Common myeloid progenitor, CD34-positive (primary cell): ENCODE measurements around the gene URI1.

ENCODE experiments used
- CTCF ChIA-PET: fragments of 350-600 bp; sonication (Branson Sonifier 250); formaldehyde crosslinking; loops from one replicate; lab custom pipeline; 2021; ENCODE audit warnings: antibody characterized with exemption; lab: Charles Lee
- POLR2A ChIA-PET: fragments of 350-600 bp; sonication (Branson Sonifier 250); formaldehyde crosslinking; loops from one replicate; lab custom pipeline; 2021; ENCODE audit warnings: antibody characterized with exemption; lab: Charles Lee
- DNase-seq, 3 donors: peaks; one replicate each; pipeline versions ENCODE4 v3.0.0 to v3.0.0-alpha.2; 2013
- H3K27ac ChIP-seq, 2 experiments: 1 replicate in 1 of 2; 2 replicates in 1 of 2; pipeline ENCODE4 v1.7.0; 2013; ENCODE audit warnings: inconsistent platforms in 2 of 2, low read length in 2 of 2, mild to moderate bottlenecking in 2 of 2, low read depth in 1 of 2, moderate library complexity in 1 of 2; ENCODE audit not compliant: severe bottlenecking in 2 of 2, insufficient read depth in 1 of 2, poor library complexity in 1 of 2
- H3K27me3 ChIP-seq, 5 experiments: replicated peaks in 2 of 5; 1 replicate in 3 of 5; 2 replicates in 2 of 5; pipeline versions ENCODE4 v1.6.1 to v1.7.0; 2013; ENCODE audit warnings: low read length in 4 of 5, mild to moderate bottlenecking in 2 of 5, moderate library complexity in 2 of 5, inconsistent platforms in 1 of 5; ENCODE audit not compliant: insufficient read depth in 5 of 5, control insufficient read depth in 4 of 5
- H3K36me3 ChIP-seq, 4 experiments: 1 replicate in 2 of 4; 2 replicates in 2 of 4; pipeline versions ENCODE4 v1.6.1 to v1.7.0; 2013; ENCODE audit warnings: low read length in 3 of 4, control low read depth in 1 of 4, mild to moderate bottlenecking in 1 of 4; ENCODE audit not compliant: control insufficient read depth in 4 of 4, insufficient read depth in 4 of 4
- H3K4me1 ChIP-seq, 4 experiments: 1 replicate in 3 of 4; 2 replicates in 1 of 4; pipeline versions ENCODE4 v1.6.1 to v1.7.1; 2013; ENCODE audit warnings: low read length in 3 of 4, mild to moderate bottlenecking in 3 of 4, control low read depth in 1 of 4, inconsistent platforms in 1 of 4, moderate library complexity in 1 of 4; ENCODE audit not compliant: control insufficient read depth in 4 of 4, insufficient read depth in 4 of 4; ENCODE audit errors: control extremely low read depth in 1 of 4
- H3K4me3 ChIP-seq, 7 experiments: 1 replicate in 4 of 7; 2 replicates in 3 of 7; pipeline versions ENCODE4 v1.5.1 to v1.7.0; 2013; ENCODE audit warnings: mild to moderate bottlenecking in 7 of 7, low read length in 6 of 7, moderate library complexity in 6 of 7, inconsistent platforms in 2 of 7, low read depth in 2 of 7, control low read depth in 1 of 7; ENCODE audit not compliant: insufficient read depth in 4 of 7, control insufficient read depth in 1 of 7; ENCODE audit errors: extremely low read depth in 1 of 7
- H3K9me3 ChIP-seq, 5 experiments: 1 replicate in 4 of 5; 2 replicates in 1 of 5; pipeline versions ENCODE4 v1.6.1 to v1.7.1; 2013; ENCODE audit warnings: low read length in 4 of 5, mild to moderate bottlenecking in 2 of 5, inconsistent platforms in 1 of 5, low read depth in 1 of 5, moderate library complexity in 1 of 5; ENCODE audit not compliant: control insufficient read depth in 4 of 5, insufficient read depth in 2 of 5; ENCODE audit errors: control extremely low read depth in 1 of 5
- WGBS: methylation state at CpG from one replicate; pipeline ENCODE4 v1.1.5; 2013; ENCODE audit not compliant: insufficient coverage; 5-methylcytosine and 5-hydroxymethylcytosine counted together

URI1 gene

GRCh38 chr19:29974701-29975100 is 32.7 kb downstream of the URI1 start:
- peaks cover 0 to 20% (median 8%) of the 10 kb centered on the region in 4 experiments for H3K4me1 ChIP-seq
- H3K27ac ChIP-seq, result no peak overlapping the region
- H3K4me3 ChIP-seq, result no peak overlapping the region
- WGBS, result 100% methylated on average over 1 of the region's 2 CpGs
- no peaks in the 10 kb centered on the region for H3K27me3 ChIP-seq
- DNase-seq, result no peak
- H3K9me3 ChIP-seq, result no peaks in the 10 kb centered on the region
- POLR2A ChIA-PET, result no interaction called here
- CTCF ChIA-PET, result interaction anchor here (1.0 kb wide), 1 partner anchor 9 kb away, joined by 3 read pairs; no protein-coding TSS in a partner anchor
- no peaks in the 10 kb centered on the region for H3K36me3 ChIP-seq

GRCh38 chr19:29976151-29976943 is 34.3 kb downstream of the URI1 start:
- WGBS, result 70% methylated on average over 6 of the region's 6 CpGs
- POLR2A ChIA-PET, result interaction anchor here (0.6 kb wide), 1 partner anchor 90 kb away, joined by 7 read pairs; no protein-coding TSS in a partner anchor

GRCh38 chr19:29978080-29978479 is 36.0 kb downstream of the URI1 start:
- POLR2A ChIA-PET, result interaction anchor here (0.7 kb wide), 1 partner anchor 8 kb away, joined by 4 read pairs; no protein-coding TSS in a partner anchor

More at GRCh38 chr19:29976151-29976943, 34.3 kb downstream of the URI1 start:
- H3K4me3 ChIP-seq, result no peak overlapping the region
- H3K4me1 ChIP-seq, result peaks cover 3 to 22% (median 11%) of the 10 kb centered on the region in 4 experiments
- no peak for DNase-seq
- H3K27ac ChIP-seq, result no peak overlapping the region
- no peaks in the 10 kb centered on the region for H3K9me3 ChIP-seq
- CTCF ChIA-PET, result interaction anchor here (3.0 kb wide), 1 partner anchor 9 kb away, joined by 14 read pairs; no protein-coding TSS in a partner anchor
- no peaks in the 10 kb centered on the region for H3K36me3 ChIP-seq
- H3K27me3 ChIP-seq, result no peaks in the 10 kb centered on the region

GRCh38 chr19:29983568-29983967 is 41.5 kb downstream of the URI1 start:
- Histone ChIP-seq H3K27ac (no peak overlapping the region), H3K4me1 (peaks cover 4 to 6% (median 4%) of the 10 kb centered on the region in 4 experiments), H3K4me3 (no peak overlapping the region), H3K36me3 (peaks cover 4 to 19% (median 9%) of the 10 kb centered on the region in 4 experiments), H3K9me3 (no peaks in the 10 kb centered on the region), H3K27me3 (no peaks in the 10 kb centered on the region)
- DNase-seq, result no peak
- CTCF ChIA-PET, result interaction anchor here (0.9 to 2.2 kb wide), 3 partner anchors 12 to 30 kb away, joined by 4 to 6 read pairs (median 4); no protein-coding TSS in a partner anchor
- POLR2A ChIA-PET, result no interaction called here
- WGBS, result 89% methylated on average over 1 of the region's 3 CpGs

More at GRCh38 chr19:29978080-29978479, 36.0 kb downstream of the URI1 start:
- CTCF ChIA-PET, result interaction anchor here (1.5 to 3.0 kb wide), 2 partner anchors 10 to 11 kb away, joined by 3 to 14 read pairs; no protein-coding TSS in a partner anchor
- peak; percentile 14 to 45 (median 28) for DNase-seq
- 27% methylated on average over 2 of the region's 3 CpGs for whole genome bisulfite sequencing
- Histone ChIP-seq H3K27me3 (no peaks in the 10 kb centered on the region), H3K36me3 (no peaks in the 10 kb centered on the region), H3K4me3 (peak overlapping the region in 5 of 7 experiments; percentile 19 to 73 (median 45)), H3K4me1 (peaks cover 4 to 20% (median 12%) of the 10 kb centered on the region in 4 experiments), H3K27ac (peak overlapping the region; percentile 33 to 76), H3K9me3 (no peaks in the 10 kb centered on the region)

GRCh38 chr19:29985196-29985595 is 43.2 kb downstream of the URI1 start:
- POLR2A ChIA-PET, result no interaction called here
- H3K9me3 ChIP-seq, result peaks cover 0 to 2% (median 0%) of the 10 kb centered on the region in 5 experiments
- no peaks in the 10 kb centered on the region for H3K27me3 ChIP-seq
- peaks cover 6 to 29% (median 13%) of the 10 kb centered on the region in 4 experiments for H3K36me3 ChIP-seq
- peaks cover 4 to 6% (median 4%) of the 10 kb centered on the region in 4 experiments for H3K4me1 ChIP-seq
- CTCF ChIA-PET, result interaction anchor here (1.2 kb wide), 1 partner anchor 12 kb away, joined by 4 read pairs; no protein-coding TSS in a partner anchor
- no peak overlapping the region for H3K27ac ChIP-seq
- H3K4me3 ChIP-seq, result no peak overlapping the region
- 83% methylated on average over 1 of the region's 2 CpGs for WGBS
- DNase-seq, result no peak

- H3K27ac ChIP-seq, result no peak overlapping the region
- ChIA-PET POLR2A (no interaction called here), CTCF (interaction anchor here (1.2 kb wide), 2 partner anchors 10 to 21 kb away, joined by 3 to 6 read pairs; no protein-coding TSS in a partner anchor)
- WGBS, result 98% methylated on average over 7 of the region's 9 CpGs
- no peaks in the 10 kb centered on the region for H3K27me3 ChIP-seq
- peaks cover 0 to 18% (median 7%) of the 10 kb centered on the region in 5 experiments for H3K9me3 ChIP-seq
- DNase-seq, result peak in 1 of 3 donors; percentile 26
- H3K36me3 ChIP-seq, result peaks cover 12 to 45% (median 27%) of the 10 kb centered on the region in 4 experiments
- H3K4me3 ChIP-seq, result no peak overlapping the region
- no peaks in the 10 kb centered on the region for H3K4me1 ChIP-seq
These were observed 46.3 kb downstream of the URI1 start for GRCh38 chr19:29988351-29988750.
